GM18868 (cell line): ENCODE data around the gene ATRAID.
A peak's percentile ranks its signal among the peaks of the same experiment; 100 is the strongest.
"Not testable (repeated sequence)": the region's sequence is repeated elsewhere in the genome, so short reads cannot be mapped to it uniquely, and the experiment has no call there.

ENCODE experiments used
- ATAC-seq: cut with Tn5 transposase; IDR thresholded peaks from one replicate; pipeline ENCODE4 v1.9.1; 2021; ENCODE audit warnings: mild to moderate bottlenecking, moderate library complexity; ENCODE audit not compliant: unreplicated experiment

ATRAID gene

DNA sequence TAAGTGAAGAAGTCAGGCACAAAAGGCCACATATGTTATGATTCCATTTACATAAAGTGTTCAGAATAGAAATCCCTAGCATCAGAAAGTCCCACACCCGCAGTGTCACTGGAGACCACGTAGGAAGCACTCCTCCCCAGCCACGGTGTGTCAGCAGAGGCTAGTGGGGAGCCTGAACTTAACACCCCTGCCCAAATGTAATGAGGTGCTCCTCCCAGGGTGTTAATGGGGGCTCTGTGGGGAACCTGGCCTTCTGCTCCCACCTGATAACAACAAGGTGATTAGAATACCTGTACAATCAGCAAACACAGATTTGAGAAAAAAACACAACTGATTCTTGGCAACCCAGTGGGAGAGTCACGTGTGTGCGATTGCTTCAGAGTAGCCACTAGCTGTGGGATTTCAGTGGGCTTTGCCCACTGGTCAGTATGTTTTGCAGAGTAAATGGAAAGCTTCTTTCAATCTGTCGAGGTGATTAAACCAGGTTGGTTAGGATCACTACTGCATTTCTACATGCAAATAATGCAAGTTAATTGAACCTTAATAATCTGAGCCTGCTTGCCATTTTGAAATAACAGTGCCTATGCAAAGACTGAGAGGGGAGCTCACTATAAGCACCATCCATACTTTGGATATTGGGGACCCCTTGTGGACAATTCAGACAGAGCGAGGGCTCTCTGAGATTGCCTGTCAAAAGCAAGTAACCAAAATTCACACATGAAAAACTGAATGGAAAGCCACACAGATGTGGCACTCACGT, 20.6 kb upstream of the ATRAID start:
- no peak for ATAC-seq

DNA sequence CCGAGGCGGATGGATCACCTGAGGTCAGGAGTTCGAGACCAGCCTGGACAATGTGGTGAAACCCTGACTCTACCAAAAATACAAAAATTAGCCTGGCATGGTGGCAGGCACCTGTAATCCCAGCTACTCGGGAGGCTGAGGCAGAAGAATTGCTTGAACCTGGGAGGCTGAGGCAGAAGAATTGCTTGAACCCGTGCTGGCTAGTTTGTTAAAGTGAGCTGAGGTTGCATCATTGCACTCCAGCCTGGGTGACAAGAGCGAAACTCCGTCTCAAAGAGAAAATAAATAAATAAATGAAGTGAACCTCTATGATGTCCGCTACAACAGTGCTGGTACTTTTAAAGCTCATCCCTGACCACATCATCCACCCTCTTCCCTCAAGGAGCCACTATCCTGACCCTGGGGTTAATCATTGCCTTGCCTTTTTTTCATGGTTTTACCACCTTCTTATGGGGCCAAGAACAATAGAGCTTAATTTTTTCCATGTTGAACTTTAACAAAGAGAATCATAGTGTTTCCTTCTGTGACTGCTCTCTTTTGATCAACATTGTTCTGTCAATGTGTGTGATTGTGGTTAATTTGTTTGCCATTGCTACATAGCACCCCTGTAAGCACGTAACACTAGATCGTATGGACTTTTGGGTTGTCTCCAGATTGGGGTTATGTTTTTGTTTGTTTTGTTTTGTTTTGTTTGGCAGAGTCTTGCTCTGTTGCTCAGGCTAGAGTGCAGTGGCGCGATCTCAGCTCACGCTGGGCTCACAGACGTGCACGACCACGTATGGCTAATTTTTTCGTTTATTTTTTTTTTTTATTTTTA, 17.1 kb upstream of the ATRAID start:
- no peak for ATAC-seq

DNA sequence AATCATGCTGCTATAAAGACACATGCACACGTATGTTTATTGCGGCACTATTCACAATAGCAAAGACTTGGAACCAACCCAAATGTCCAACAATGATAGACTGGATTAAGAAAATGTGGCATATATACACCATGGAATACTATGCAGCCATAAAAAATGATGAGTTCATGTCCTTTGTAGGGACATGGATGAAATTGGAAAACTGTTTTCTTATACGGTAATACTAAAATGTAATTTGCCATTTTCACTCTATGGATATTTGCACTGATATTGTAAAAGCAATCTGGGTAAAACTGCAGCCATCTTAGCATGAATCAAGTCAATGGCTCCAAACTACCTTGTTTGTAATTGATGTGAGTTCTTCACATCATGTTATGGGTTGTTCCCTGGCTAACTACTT, 16.0 kb upstream of the ATRAID start:
- ATAC-seq: not testable (repeated sequence)

DNA sequence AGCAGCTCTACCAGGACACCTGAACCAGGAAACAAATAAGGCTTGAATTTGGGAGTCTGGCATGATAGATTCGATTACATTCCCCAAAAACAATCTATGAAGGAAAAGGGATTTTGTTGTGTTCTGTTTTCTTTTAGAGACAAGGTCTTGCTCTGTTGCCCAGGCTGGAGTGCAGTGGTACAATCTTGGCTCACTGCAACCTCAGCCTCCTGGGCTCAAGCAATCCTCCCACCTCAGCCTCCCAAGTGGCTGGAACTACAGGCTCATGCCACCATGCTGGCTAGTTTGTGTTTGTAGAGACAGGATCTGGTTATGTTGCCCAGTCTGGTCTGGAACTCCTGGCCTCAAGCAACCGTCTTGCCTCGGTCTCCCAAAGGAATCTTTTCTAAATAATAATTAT, 13.8 kb upstream of the ATRAID start:
- not testable (repeated sequence) for ATAC-seq

DNA sequence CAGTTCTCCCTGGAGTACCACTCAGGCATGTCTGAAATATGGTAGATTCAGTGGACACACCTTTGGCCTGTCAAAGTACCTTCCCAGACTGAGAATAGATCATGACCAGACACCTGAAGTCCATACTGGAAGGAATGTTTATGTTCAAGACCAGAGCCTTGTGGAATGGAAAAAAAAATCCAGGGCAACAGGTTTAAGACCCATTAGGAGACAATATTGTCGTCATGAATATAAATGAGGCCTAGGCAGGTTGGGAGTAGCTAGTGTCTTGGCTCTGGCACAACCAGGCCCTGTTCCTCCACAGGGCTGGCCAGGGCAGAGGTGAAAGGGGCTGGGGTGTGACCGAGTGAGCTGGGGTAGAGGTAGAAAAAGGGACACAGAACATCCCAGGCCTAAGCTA, 13.2 kb upstream of the ATRAID start:
- ATAC-seq: no peak

DNA sequence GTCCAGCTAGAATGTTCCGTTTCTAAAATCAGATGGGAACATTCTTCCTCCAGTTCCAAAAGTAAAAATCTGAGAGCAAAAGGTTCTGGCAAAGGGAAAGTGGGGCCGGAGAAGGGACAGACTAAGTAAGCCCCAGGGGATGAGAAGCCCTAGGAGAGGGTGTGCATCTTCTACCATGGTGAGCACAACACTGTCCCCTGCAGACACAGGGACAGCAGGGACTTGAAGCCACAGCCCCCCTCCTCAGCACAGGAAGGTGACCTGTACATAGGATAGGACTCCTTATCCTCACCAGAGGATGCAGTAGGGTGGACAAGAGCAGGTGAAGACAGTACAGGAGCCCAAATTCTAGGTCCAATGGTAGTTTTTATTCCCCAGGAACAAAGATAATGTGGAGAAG, 12.6 kb upstream of the ATRAID start:
- ATAC-seq: no peak

DNA sequence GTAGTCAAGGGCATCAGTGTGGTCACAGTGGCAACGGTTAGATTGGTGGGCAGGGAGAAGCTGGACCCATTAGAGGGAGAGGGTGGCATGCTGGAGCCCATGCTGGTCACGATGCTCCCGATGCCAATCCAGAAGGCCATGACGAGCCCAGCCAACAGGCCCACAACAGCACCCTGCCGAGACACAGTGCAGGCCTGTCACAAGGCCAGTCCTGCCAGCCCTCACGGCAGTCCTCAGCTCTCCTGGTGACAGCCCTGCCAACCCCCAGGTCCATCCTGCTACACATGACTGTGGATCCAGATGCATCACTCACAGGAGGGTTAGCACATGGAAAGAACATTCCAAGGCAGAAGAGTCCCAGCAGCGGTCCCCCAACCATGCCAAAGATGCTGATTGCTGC, 10.2 kb upstream of the ATRAID start:
- no peak for ATAC-seq

DNA sequence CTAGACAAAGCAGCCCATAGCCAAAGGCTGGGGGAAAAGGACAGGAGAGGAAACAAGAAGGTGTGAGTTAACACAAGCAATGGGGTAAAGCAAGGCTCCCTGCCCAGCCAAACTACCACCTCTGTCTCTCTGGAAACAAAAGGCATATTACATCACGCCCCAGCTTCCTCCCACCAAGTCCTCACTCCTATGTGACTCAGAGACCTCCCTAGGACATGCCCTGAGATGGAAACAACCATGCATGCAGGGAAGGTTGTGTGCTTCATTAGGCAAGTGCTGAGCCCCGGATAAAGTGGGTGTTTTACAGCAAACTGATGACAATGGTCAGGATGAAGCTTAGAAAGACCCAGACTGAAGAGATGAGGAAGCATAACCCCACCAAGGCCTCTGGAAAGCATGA, 9.0 kb upstream of the ATRAID start:
- no peak for ATAC-seq

DNA sequence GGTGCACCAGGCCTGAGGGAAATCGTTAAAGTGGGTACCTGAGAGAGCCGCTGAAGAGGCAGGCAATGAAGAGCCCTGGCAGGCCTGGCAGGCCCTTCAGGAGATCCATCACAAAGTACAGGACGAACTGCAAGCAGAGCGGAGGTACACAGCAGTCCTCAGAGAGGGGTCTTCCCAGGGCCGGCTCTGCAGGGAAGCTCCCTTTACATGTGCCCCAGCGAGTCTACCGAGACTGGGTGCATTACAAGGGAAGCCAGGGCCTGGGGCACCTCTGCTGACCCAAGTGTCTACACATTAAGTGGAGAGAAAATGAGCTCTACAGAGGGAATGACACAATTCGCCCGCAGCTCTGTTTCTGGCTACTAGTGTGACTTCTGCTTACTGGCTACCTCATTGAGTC, 8.1 kb upstream of the ATRAID start:
- ATAC-seq: no peak

DNA sequence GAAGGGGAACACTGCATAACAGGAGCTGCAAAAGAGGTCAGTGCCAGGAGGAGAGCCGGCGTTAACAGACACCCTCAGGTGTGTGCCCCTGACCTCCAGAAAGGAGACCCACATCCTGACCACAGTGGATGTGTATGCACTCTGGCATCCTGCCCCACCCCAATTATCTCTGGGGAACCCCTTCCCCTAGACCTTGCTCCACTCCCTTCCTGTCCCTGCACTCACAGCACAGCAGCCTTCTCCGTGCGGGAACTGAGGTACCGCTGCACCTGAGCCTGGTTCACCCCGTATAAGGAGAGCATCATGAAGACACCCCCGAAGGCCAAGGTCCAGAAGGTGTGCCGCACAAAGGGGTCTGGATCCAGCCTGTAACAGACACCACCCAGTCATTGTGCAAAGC, 7.3 kb upstream of the ATRAID start:
- ATAC-seq: no peak

DNA sequence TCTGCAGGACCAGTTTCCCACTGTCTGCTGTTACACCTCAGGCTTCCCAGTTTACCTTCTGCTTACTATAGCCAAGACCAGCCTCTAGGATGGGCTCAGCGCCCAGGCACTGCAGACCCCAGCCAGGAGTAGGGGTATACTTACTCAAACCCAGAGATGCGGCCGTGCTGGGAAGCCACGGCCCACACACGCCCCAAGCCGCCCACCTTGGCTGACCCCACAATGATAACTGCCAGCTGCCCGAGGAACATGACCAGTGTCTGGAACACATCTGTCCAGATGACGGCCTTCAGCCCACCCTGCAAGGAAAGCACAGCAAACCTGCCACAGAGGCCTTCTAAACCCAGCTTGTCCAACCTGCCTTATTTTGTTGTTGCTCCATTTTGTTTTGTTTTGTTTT, 6.6 kb upstream of the ATRAID start:
- no peak for ATAC-seq

DNA sequence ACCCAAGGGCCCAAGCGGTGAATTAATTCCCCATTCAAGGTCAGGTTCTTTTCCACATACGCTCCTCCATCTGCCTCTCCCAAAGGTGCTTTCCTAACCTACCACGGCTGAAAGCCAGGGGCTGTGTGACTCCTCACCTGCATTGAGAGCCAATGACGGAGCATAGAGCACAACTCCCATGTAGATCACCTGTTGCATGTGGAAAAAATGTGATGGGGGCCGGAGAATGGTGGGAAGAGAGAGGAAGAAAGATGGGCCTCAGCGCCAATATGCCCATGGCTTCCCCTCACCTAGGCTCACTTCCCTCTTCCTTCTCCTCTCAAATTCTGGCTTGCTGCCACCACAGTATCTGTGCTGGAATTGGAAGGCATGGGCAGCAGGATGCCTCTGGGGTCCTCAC, 5.5 kb upstream of the ATRAID start:
- ATAC-seq: no peak

DNA sequence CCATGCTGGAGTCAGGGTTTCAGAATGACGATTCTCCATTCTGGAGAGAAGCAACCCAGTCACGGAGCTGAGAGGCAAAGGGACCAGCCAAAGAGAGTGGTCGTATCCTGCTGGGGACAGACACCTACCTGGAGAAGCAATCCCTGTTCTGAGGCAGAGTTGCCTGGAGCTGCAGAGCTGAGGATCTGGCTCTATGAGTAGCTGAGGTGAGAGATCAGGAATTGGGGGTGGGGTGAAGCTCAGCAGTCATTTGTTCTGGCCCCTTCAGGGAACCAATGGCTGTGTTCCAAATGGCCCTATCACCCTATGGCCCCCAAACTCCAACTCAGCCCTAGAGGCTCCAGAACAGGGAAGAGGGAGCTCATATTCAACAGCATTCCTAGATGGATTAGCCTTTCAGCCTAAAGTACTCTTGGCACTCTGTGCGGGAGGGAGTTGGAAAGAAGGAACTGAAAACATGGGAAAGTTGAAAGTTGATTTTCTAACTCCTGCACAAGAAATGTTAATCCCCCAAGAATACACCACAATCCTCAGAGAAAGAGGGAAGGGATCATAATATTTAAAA, 3.3 kb upstream of the ATRAID start:
- ATAC-seq: no peak

DNA sequence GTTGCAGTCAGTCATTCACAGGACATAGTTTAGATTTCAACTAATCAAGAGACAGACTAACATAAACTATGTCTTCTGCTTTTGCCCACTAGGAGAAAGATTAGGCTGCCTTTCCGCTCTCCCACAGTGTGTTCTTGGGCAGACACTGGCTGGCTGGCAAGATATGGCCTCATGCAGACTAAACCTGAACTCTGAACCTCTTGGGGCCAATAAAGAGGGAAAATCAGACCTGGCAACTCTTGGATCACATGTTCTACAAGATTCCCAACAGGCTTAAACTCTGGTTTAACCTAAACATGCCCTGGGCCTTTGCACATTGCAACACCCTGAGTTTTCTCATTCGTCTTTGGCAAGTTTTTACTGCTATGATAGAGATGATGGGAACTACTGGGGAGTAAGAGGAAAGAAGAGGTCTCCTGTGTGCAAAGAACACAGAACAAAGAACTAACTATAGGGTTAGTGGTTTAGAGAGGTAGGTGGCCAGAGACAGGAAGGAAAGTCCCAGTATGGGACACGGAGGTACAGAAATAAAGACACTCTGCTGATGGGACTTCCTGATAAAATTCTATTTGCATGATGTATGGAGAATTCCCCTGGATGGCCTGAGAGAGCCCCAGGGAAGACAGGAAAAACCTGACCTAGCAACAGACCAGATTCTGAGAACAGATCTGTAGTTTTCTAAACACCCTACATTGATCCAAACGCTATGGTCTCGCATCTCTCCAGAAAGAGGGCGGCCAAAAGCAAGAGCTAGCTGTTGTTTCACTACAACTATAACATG, 2.0 kb upstream of the ATRAID start:
- no peak for ATAC-seq

DNA sequence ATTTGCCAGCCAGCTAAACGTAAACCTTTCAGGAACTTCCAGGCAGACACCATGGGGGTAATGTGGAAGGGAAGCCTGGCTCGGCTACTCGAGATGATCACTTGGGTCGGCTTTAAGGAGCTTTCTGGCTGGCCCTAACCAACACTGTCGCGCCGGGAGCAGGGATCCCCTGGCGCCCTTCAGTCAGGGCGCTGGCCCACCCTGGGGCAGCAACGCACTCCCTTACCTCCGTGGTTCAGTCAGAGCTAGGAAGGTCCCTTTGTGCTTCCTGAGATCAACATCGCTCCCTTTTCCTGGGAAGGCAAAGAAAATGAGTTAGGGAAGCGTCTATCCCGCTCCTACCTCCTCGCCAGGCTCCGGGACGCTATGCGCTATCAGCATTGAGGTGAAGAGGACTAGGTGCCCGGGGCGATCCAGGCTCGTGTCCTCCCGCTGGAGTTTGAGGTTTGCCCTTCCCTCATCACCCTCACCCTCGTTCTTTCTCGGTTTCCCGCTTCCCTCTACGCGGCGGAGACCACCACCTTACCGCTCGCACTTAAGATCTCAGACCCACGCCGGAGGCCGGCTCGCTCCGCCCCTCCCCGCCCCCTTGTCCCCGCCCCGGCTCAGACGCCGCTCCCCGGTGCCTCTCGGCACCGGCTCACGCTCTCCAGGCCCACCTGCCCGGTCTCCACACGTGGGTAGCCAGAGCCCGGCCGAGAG, 449 bp upstream of the ATRAID start:
- ATAC-seq: no peak

DNA sequence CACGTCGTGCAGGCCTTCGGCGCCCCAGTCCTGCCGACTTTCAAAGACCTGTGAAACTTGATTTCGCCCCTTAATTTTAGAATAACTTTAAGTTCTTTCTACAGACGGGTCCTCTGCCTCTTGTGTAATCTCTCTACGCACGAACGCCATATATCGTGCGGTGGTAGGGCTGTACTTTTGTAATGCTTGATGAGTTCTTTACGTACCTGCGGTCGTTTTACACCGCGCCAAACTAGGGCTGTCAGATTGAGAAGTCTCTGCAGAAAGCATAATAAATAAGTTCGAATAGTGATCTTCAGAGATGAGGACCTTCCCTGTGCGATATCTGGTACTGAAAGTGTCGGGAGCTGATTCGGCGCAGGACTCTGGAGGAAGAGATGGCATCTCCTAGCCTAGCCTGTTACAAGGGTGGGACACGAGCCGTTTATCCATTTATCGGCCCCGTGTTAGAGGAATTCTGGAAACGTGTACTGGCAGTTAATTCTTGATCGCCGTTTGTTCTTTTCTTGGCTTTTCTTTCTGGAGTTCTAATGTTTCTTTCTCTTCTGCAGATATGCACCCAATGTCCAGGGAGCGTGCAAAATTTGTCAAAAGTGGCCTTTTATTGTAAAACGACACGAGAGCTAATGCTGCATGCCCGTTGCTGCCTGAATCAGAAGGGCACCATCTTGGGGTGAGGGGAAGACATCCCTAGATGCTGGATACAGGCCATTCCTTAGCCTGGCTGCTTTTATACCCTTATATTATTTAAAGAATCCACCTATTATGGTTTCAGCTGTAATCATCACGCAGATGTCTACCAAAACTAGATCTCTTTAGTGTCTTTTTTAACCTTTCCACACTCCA, 1.0 kb downstream of the ATRAID start:
- ATAC-seq: peak; percentile 9

DNA sequence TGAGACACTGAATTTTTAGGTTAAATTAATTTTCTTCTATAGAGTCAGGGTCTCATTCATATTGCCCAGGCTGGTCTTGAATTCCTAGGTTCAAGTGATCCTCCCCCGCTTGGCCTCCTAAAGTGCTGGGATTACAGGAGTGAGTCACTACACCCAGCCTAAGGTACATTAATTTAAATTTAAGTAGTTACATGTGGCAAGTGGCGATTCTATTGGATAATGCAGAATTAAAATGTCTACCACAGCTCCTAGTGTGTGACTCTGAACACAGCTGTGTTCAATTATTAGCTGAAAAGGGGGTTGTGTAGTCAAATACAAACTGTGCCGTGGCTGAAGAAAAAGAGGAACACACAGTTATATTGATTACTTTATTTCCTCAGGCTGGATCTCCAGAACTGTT, 3.1 kb downstream of the ATRAID start:
- no peak for ATAC-seq

DNA sequence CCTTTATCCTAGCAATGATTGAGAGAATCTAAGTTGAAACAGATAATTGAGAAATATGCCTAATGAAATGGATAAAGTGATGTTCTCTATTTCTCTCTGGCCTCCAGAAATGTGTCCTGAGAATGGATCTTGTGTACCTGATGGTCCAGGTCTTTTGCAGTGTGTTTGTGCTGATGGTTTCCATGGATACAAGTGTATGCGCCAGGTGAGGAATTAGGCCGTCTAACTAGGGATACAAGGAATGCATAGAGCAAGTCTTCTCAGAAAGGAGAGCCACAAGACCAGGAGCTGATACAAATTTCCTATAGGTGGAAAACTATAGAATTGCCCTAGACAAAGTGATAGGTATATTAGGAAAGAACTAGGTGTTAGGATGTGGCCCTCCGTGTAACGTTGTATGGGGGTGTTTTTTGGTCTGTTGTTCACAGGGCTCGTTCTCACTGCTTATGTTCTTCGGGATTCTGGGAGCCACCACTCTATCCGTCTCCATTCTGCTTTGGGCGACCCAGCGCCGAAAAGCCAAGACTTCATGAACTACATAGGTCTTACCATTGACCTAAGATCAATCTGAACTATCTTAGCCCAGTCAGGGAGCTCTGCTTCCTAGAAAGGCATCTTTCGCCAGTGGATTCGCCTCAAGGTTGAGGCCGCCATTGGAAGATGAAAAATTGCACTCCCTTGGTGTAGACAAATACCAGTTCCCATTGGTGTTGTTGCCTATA, 4.7 kb downstream of the ATRAID start:
- ATAC-seq: no peak
